ENCODE measurements around the gene MBTPS2.

MBTPS2 gene

DNA sequence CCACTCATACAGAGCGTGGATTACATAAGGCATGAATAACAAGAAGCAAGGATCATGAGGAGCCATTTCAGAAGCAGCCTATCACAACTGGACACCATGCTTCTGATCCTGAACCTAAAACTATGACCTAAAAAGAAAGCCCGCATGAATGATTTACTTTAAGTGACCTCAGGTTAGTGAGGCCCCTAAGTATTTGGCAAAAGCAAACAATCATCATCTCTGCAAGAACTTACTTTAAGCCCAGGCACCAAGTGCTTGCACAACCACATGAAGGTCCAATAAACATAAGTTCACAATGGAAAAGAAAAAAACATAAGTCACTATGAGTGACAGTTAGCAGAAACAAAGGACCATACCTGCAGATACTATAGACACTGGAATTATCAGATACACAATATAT is 7.9 kb upstream of the MBTPS2 start:
- H3K4me3 ChIP-seq (ENCODE audit: low read depth, low read length), result no peak overlapping the region
- TF ChIP-seq, protein P1, sequence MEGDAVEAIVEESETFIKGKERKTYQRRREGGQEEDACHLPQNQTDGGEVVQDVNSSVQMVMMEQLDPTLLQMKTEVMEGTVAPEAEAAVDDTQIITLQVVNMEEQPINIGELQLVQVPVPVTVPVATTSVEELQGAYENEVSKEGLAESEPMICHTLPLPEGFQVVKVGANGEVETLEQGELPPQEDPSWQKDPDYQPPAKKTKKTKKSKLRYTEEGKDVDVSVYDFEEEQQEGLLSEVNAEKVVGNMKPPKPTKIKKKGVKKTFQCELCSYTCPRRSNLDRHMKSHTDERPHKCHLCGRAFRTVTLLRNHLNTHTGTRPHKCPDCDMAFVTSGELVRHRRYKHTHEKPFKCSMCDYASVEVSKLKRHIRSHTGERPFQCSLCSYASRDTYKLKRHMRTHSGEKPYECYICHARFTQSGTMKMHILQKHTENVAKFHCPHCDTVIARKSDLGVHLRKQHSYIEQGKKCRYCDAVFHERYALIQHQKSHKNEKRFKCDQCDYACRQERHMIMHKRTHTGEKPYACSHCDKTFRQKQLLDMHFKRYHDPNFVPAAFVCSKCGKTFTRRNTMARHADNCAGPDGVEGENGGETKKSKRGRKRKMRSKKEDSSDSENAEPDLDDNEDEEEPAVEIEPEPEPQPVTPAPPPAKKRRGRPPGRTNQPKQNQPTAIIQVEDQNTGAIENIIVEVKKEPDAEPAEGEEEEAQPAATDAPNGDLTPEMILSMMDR (IDR thresholded peaks at IDR 0.05; ENCODE audit: borderline replicate concordance, insufficient read depth, low read depth, low read length), result no peak

DNA sequence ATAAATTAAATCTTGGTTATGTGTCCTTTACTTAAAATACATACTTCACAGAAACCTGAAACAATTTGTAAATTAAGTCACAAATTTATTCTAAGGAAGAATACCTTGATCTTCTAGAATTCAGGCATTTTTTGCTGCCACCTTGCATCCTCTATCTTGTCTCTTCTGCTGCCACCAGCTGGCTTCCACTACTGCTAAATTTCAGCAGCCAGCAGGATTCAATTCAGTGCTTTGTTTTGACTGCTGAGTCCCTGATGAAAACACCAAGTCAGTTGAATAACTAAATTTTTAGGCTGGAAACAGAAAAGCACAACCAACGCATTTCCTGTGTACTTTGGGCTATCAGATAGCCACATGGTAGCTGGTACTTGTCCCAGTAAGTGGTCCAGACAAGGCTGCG is 2.4 kb upstream of the MBTPS2 start:
- TF ChIP-seq, protein P1 (IDR thresholded peaks at IDR 0.05; ENCODE audit: borderline replicate concordance, insufficient read depth, low read depth, low read length), result no peak
- H3K4me3 ChIP-seq (ENCODE audit: low read depth, low read length), result no peak overlapping the region

DNA sequence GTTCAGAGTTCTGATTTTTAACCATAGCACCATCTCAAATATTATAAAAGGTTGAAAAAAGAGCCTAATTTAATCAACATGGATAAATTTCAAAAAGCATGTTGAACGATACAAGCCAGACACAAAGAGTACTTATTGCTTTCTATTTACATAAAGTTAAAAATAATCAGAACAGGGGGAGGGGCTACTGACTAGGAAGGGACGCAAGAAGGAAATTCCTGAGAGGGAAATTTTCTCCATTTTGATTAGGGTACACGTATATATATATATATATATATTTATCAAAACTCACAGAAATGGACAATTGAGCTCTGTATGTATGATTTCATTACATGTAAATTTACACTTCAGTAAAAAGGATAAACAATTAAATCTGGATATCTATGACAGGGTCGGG is 482 bp upstream of the MBTPS2 start:
- H3K4me3 ChIP-seq (ENCODE audit: low read depth, low read length), result peak overlapping the region; percentile 56
- TF ChIP-seq, protein P1 (IDR thresholded peaks at IDR 0.05; ENCODE audit: borderline replicate concordance, insufficient read depth, low read depth, low read length), result no peak

DNA sequence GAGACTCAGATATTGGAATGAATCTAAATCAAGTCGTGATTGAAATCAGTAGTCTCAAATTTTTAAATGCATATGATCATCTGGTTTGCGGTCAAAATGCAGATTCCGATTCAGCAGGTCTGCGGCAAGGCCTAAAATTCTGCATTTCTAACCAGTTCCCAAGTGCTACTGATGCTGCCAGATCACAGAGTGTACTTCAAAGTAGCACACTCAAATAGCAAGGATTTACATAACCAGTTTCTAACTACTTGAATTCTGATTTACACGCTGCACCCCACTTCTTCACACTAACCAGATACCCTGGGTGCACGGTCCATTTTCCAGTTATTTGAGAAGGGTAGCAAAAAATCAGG is 752 bp downstream of the MBTPS2 start:
- TF ChIP-seq, protein P1 (IDR thresholded peaks at IDR 0.05; ENCODE audit: borderline replicate concordance, insufficient read depth, low read depth, low read length), result no peak
- peak overlapping the region; percentile 56 for H3K4me3 ChIP-seq (ENCODE audit: low read depth, low read length)

DNA sequence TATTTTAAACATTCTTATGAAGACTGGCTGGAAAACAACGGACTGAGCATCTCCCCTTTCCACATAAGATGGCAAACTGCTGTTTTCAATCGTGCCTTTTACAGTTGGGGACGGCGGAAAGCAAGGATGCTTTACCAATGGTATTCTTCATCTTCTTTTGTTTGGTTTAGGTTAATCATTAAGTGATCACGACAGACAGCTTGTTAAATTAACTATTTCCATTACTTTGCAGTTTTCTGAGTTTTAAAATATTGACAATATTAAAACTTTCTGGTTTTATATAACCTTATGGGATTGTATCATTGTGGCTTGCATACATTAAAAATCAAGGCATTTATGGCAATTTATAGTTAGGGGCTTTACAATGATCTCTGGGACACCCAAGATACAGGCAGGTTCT is 3.8 kb downstream of the MBTPS2 start:
- H3K4me3 ChIP-seq (ENCODE audit: low read depth, low read length), result no peak overlapping the region
- TF ChIP-seq, protein P1 (IDR thresholded peaks at IDR 0.05; ENCODE audit: borderline replicate concordance, insufficient read depth, low read depth, low read length), result no peak

DNA sequence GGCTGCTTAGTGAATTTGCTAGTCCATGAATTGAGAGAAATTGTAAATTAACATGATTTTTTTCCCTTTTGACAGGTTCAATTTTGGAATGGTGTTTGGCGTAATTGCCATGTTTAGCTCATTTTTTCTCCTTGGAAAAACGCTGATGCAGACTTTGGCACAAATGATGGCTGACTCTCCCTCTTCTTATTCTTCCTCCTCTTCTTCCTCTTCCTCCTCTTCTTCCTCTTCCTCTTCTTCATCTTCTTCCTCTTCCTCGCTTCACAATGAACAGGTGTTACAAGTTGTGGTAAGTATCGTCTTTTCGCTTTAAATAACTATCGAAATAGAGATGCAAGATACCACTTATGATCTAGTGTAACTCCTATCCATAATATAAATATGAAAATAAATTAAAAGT is 5.7 kb downstream of the MBTPS2 start:
- TF ChIP-seq, protein P1 (IDR thresholded peaks at IDR 0.05; ENCODE audit: borderline replicate concordance, insufficient read depth, low read depth, low read length), result no peak
- no peak overlapping the region for H3K4me3 ChIP-seq (ENCODE audit: low read depth, low read length)

DNA sequence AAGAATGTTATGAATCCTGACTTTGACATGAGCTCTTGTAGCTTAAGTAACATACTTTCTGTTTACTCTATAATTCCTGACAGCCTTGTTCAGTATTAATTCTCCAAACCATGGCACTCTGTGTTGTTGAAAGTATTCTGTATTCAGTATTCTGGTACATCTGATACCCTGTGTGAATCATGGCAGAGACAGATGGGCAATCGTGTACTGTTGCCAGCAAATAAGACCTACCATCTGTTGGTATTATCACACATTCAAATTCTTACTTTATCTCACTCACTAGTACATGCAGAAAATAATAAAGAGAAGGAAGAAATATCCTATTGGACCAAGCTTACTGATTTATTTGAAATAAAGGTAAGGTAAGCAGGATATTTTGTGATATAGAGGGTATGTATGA is 7.9 kb downstream of the MBTPS2 start:
- no peak overlapping the region for H3K4me3 ChIP-seq (ENCODE audit: low read depth, low read length)
- TF ChIP-seq, protein P1 (IDR thresholded peaks at IDR 0.05; ENCODE audit: borderline replicate concordance, insufficient read depth, low read depth, low read length), result no peak

Data from GM12875 (cell line).